Mucosa of stomach (tissue), 1 donor: ENCODE measurements around the gene LARP1B.
"Not testable (repeated sequence)": the region's sequence is repeated elsewhere in the genome, so short reads cannot be mapped to it uniquely, and the experiment has no call there.

Experiments used
- H3K27me3 ChIP-seq: one replicate; pipeline ENCODE4 v1.7.0; 2013; ENCODE audit warnings: mild to moderate bottlenecking, low read length; ENCODE audit not compliant: control insufficient read depth, insufficient read depth
- H3K36me3 ChIP-seq: one replicate; pipeline ENCODE4 v1.7.0; 2013; ENCODE audit warnings: low read length; ENCODE audit not compliant: control insufficient read depth, insufficient read depth
- H3K4me1 ChIP-seq: one replicate; pipeline ENCODE4 v1.7.0; 2013; ENCODE audit warnings: mild to moderate bottlenecking, low read length; ENCODE audit not compliant: control insufficient read depth, insufficient read depth
- H3K4me3 ChIP-seq: one replicate; pipeline ENCODE4 v1.7.0; 2013; ENCODE audit warnings: low read length
- H3K9ac ChIP-seq: one replicate; pipeline ENCODE4 v1.7.0; 2013; ENCODE audit warnings: mild to moderate bottlenecking, low read length, moderate library complexity
- H3K9me3 ChIP-seq: one replicate; pipeline ENCODE4 v1.7.0; 2013; ENCODE audit warnings: mild to moderate bottlenecking, low read length, moderate library complexity; ENCODE audit not compliant: control insufficient read depth
- donor health status: Pancreatic carcinoma.

The LARP1B gene

DNA sequence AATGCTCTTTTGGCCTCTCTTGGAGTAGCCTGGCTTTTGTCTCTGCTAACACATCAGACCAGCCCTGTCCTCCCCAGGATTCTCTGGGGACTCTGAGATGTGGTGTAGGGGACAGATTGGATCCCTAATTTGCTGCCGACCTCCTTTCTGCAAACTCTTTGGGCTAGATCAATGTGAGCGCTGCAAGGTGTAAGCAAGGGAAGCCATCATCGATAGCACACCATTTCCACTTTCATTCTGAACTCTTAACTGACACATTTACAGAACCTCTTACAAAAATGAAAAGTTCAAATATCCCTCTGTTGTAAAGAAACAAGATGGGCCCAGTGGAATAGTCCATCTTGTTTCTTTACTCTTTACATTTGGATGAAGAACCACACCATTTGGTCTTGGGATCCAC lies 179.9 kb downstream of the LARP1B start:
- Histone ChIP-seq H3K9me3 (no peaks in the 10 kb centered on the region), H3K36me3 (no peaks in the 10 kb centered on the region), H3K4me3 (no peak overlapping the region), H3K9ac (no peak overlapping the region), H3K27me3 (no peaks in the 10 kb centered on the region), H3K4me1 (no peaks in the 10 kb centered on the region)

- Histone ChIP-seq H3K9ac (no peak overlapping the region), H3K4me3 (no peak overlapping the region), H3K27me3 (no peaks in the 10 kb centered on the region), H3K36me3 (no peaks in the 10 kb centered on the region), H3K4me1 (no peaks in the 10 kb centered on the region), H3K9me3 (no peaks in the 10 kb centered on the region)
Observed at GRCh38 chr4:128241425-128241913, 180.4 kb downstream of the LARP1B start.

GRCh38 chr4:128241981-128242380 lies 180.9 kb downstream of the LARP1B start:
- no peak overlapping the region for H3K4me3 ChIP-seq
- H3K27me3 ChIP-seq: no peaks in the 10 kb centered on the region
- no peaks in the 10 kb centered on the region for H3K36me3 ChIP-seq
- H3K9me3 ChIP-seq: no peaks in the 10 kb centered on the region
- no peak overlapping the region for H3K9ac ChIP-seq
- no peaks in the 10 kb centered on the region for H3K4me1 ChIP-seq

DNA sequence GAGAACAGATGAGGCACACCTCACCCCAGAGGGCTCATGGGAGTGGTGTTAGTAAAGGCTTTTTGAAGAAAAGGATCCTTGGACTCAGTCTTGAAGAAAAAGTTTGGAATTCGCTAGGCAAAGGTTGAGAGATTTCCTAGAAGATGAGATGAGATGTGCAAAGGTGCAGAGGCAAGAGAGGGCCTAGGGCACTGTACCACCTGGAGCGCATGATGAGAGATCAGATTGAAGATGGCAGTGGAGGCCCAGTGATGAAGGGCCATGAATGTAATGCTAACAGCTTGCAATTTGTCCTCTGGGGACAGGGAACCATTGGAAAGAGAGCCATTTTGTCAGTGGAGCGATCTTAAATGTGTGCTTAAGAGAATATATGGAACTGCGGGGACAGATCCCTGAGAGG lies 181.5 kb downstream of the LARP1B start:
- Histone ChIP-seq H3K9ac (no peak overlapping the region), H3K4me3 (no peak overlapping the region), H3K27me3 (no peaks in the 10 kb centered on the region), H3K9me3 (no peaks in the 10 kb centered on the region), H3K4me1 (no peaks in the 10 kb centered on the region), H3K36me3 (no peaks in the 10 kb centered on the region)

DNA sequence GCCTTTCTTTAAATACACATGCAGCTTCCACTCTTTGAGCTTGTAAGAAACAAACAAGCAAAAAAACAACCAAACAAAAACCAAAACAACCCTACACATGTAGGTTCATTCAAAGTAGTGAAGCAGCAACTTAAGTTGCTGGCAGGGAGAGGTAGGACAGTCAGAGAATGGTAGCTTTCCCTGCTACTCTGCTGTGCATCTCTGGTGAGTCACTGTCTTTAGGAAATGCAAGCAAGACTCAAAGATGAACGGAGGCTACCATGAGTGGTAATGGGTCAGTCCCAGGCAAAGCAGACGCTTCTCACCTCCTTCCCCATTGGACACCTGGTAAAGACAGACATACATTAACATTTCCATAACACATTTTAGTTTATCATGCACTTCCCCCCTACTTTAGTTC lies 183.3 kb downstream of the LARP1B start:
- Histone ChIP-seq H3K36me3 (no peaks in the 10 kb centered on the region), H3K4me1 (no peaks in the 10 kb centered on the region), H3K27me3 (no peaks in the 10 kb centered on the region), H3K9me3 (no peaks in the 10 kb centered on the region), H3K9ac (no peak overlapping the region), H3K4me3 (no peak overlapping the region)

DNA sequence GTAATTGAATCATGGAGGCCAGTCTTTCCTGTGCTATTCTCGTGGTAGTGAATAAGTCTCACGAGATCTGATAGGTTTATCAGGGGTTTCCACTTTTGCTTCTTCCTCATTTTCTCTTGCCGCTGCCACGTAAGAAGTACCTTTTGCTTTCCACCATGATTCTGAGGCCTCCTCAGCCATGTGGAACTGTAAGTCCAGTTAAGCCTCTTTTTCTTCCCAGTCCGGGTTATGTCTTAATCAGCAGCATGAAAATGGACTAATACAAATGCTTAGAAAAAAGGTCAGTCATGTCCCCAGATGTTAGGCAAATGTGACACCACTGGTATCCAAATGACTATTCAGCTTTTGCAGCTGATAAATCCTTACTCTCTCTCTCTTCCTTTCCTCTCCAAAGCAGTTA lies 184.3 kb downstream of the LARP1B start:
- H3K9ac ChIP-seq, H3K36me3 ChIP-seq, H3K4me3 ChIP-seq, H3K4me1 ChIP-seq, H3K27me3 ChIP-seq, H3K9me3 ChIP-seq: not testable (repeated sequence)

GRCh38 chr4:128247906-128248305 lies 186.8 kb downstream of the LARP1B start:
- no peaks in the 10 kb centered on the region for H3K36me3 ChIP-seq
- H3K4me3 ChIP-seq: no peak overlapping the region
- no peak overlapping the region for H3K9ac ChIP-seq
- H3K9me3 ChIP-seq: no peaks in the 10 kb centered on the region
- no peaks in the 10 kb centered on the region for H3K4me1 ChIP-seq
- H3K27me3 ChIP-seq: no peaks in the 10 kb centered on the region

- no peaks in the 10 kb centered on the region for H3K27me3 ChIP-seq
- no peak overlapping the region for H3K9ac ChIP-seq
Observed at GRCh38 chr4:128249787-128250668, 188.9 kb downstream of the LARP1B start.

GRCh38 chr4:128255906-128256305 lies 194.8 kb downstream of the LARP1B start:
- Histone ChIP-seq H3K9me3 (no peaks in the 10 kb centered on the region), H3K9ac (no peak overlapping the region), H3K4me3 (no peak overlapping the region), H3K4me1 (peaks cover 5% of the 10 kb centered on the region), H3K27me3 (no peaks in the 10 kb centered on the region), H3K36me3 (no peaks in the 10 kb centered on the region)

More at GRCh38 chr4:128249787-128250668, 188.9 kb downstream of the LARP1B start:
- H3K4me1 ChIP-seq: no peaks in the 10 kb centered on the region
- no peak overlapping the region for H3K4me3 ChIP-seq
- H3K36me3 ChIP-seq: no peaks in the 10 kb centered on the region
- H3K9me3 ChIP-seq: no peaks in the 10 kb centered on the region

GRCh38 chr4:128256539-128256938 lies 195.4 kb downstream of the LARP1B start:
- Histone ChIP-seq H3K4me1 (peaks cover 5% of the 10 kb centered on the region), H3K4me3 (no peak overlapping the region)

DNA sequence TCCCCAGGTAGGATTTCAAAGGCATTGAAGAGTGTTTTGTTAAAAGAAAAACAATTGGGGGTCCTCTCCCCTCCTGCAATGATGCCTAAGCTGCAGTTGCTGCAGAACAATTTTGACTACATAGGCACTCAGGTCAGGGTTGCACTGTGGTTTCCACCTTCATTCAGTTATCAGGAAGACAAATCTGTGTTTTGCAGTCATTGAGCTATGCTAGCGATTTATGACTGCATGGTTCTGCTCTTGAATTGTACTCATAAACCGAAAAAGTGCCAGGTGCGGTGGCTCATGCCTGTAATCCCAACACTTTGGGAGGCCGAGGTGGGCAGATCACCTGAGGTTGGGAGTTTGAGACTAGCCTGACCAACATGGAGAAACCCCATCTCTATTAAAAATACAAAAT lies 197.1 kb downstream of the LARP1B start:
- not testable (repeated sequence) for H3K4me1 ChIP-seq, H3K4me3 ChIP-seq, H3K9ac ChIP-seq, H3K27me3 ChIP-seq, H3K36me3 ChIP-seq, H3K9me3 ChIP-seq

More at GRCh38 chr4:128256539-128256938, 195.4 kb downstream of the LARP1B start:
- Histone ChIP-seq H3K9ac (no peak overlapping the region), H3K27me3 (no peaks in the 10 kb centered on the region), H3K36me3 (no peaks in the 10 kb centered on the region), H3K9me3 (no peaks in the 10 kb centered on the region)

DNA sequence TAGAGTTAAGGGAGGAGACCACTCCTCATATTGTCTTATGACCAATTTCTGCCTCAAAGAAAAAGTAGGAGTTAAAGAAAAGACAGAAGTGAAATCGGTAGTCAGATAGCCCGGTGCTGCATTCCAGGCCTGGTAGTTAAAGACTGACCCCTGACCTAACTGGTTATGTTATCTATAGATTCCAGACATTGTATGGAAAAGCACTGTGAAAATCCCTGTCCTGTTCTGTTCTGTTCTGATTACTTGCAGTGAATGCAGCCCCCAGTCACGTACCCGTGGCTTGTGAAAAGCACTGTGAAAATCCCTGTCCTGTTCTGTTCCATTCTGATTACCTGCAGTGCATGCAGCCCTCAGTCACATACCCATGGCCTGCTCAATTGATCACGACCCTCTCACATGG lies 198.8 kb downstream of the LARP1B start:
- not testable (repeated sequence) for H3K36me3 ChIP-seq, H3K9ac ChIP-seq, H3K27me3 ChIP-seq, H3K4me3 ChIP-seq, H3K9me3 ChIP-seq, H3K4me1 ChIP-seq
